ENCODE measurements around the gene JRKL.

JRKL gene

GRCh38 chr11:96389720-96390487 is at the start of gene JRKL, which contains the start of gene CCDC82:
Gene JRKL (plus strand): TSS chr11:96390013. CDS start chr11:96390650, 637 bp downstream.
Gene CCDC82 (minus strand): TSS chr11:96389912. CDS start chr11:96384747, 5,165 bp downstream.
- DNase-seq (ENCODE audit: low read depth in 2 of 2), result peak; percentile 96 to 98

- no peak for DNase-seq (ENCODE audit: low read depth in 2 of 2)
Measured at GRCh38 chr11:96340555-96340885, 49.3 kb upstream of the JRKL start.

DNA sequence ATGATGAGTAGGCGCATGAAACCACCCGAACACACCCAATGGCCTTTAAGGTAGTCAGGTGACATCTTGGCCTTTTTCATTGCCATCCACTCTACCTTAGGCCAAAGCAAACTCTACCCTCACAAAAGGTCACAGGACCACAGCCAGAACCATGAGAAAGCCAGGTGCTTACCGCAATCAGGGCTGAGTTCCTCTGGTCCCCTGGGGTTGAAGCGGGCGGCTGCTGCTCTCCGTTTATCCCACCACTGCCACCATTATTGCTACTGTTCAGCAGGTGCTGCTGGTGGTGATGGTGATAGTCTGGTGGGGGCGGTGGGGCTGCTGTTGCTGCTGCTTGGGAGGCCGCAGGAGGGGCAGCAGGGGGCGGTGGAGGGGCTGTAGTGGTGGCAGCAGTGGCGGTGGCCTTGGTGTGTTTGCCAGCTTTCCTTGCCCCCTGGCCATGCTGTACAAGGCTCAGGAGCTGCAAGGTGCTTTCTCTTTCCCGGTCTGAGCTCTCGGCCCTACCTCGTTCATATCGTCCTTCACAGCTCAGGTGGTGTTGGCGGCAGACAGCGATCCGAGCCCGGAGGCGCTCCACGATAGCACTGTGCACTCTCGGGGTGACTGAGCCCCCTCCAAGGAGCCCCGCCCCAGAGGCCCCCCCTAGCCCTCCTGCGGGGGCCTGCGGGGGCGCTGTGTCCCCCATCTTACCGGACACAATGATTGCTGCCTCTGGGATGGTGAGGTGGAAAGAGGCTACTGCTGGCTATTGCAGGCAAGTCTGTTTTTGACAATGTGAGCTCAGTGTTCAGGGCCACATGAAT is 48.4 kb upstream of the JRKL start:
- peak; percentile 37 to 41 for DNase-seq (ENCODE audit: low read depth in 2 of 2)

GRCh38 chr11:96342014-96342960 is 47.5 kb upstream of the JRKL start:
- no peak for DNase-seq (ENCODE audit: low read depth in 2 of 2)

- DNase-seq (ENCODE audit: low read depth in 2 of 2), result peak; percentile 83 to 89
Measured at GRCh38 chr11:96342961-96343711, 46.7 kb upstream of the JRKL start, which contains the start of gene MAML2. Gene MAML2 (minus strand): TSS chr11:96343195. CDS start chr11:96341895, 1,300 bp downstream.

DNA sequence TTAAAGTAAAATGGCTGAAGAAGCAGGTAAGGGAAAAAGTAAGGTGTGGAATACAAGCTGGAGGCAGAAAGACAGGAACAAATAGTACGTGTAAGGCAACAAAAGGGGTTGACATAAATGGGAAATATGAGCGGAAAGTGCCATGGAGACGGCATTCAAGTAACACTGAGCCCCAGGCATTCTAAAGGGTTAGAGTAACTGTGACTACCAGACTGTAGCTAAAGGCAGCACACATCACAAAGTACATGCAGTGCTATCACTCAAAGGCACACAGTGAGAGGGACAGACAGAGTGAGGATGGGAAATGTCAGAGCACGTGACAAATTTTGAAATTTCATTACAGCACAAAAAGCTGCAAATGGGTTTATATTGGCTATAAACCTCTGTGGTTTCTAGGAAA is 33.0 kb upstream of the JRKL start:
- no peak for DNase-seq (ENCODE audit: low read depth in 2 of 2)

GRCh38 chr11:96357794-96358193 is 32.0 kb upstream of the JRKL start:
- DNase-seq (ENCODE audit: low read depth in 2 of 2), result no peak

- no peak for DNase-seq (ENCODE audit: low read depth in 2 of 2)
Measured at GRCh38 chr11:96358321-96358720, 31.5 kb upstream of the JRKL start.

- DNase-seq (ENCODE audit: low read depth in 2 of 2), result no peak
Measured at GRCh38 chr11:96361778-96362177, 28.0 kb upstream of the JRKL start.

GRCh38 chr11:96365493-96365892 is 24.3 kb upstream of the JRKL start:
- DNase-seq (ENCODE audit: low read depth in 2 of 2), result no peak

GRCh38 chr11:96366024-96366423 is 23.8 kb upstream of the JRKL start:
- no peak for DNase-seq (ENCODE audit: low read depth in 2 of 2)

- DNase-seq (ENCODE audit: low read depth in 2 of 2), result no peak
Measured at GRCh38 chr11:96367342-96367741, 22.5 kb upstream of the JRKL start.

GRCh38 chr11:96373826-96374225 is 16.0 kb upstream of the JRKL start:
- DNase-seq (ENCODE audit: low read depth in 2 of 2), result no peak

GRCh38 chr11:96376796-96377195 is 13.0 kb upstream of the JRKL start:
- no peak for DNase-seq (ENCODE audit: low read depth in 2 of 2)

- no peak for DNase-seq (ENCODE audit: low read depth in 2 of 2)
Measured at GRCh38 chr11:96384156-96384555, 5.7 kb upstream of the JRKL start.

DNA sequence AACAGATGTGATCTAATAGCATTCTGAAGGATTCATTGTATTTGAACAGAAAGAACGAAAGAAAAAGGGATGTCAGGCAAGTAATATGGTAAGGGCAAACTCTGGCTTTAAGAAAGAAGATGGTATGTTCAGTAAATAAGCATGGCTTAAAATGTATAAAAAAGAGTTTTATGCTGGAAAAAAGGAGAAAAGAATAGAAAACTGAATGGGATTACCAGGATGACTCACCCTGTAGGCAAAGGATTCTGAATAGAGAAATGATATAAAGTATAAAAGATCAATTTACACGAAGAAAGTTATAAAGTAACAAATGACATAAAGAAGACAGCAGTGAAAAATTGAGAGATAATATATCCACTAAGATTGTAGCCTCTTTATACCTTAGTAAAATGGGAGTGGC is 4.6 kb upstream of the JRKL start:
- no peak for DNase-seq (ENCODE audit: low read depth in 2 of 2)

DNA sequence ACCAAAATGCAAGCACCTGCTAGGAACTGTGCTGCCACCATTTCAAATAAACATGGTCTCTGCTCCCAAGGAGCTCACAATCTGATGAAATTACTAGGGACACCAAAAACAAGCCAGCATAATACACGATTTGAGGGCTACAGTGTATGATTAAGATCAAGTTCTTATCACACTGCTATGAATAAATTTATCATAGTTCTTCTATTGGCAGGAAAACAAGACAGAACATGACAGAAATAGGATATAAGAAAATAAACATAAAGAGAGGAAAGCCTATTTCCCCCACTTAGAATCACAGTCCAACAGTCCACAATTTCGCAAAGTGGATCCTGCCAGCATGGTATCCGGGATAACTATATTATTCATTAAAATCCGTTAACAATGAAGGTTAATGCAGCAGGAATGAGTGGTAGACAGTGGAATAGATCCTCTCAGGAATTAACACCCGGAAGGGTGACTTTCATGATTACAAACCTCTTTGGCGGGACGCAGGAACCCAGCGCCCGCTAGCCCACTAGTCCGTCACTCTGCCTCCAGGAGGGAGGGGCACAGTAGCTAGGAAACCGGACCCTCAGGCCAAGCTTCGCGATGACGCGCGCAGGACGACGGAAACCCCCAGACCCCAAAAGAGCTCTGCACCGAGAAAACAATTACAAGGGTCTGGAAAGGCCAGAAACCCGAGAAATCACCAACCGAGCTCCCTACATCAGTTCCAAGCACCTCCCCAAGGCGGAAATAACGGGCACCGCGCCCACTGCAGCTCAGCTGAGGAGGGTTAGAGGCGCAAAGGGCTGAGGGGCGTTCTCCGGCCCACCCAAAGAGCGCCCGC is 708 bp upstream of the JRKL start:
- no peak for DNase-seq (ENCODE audit: low read depth in 2 of 2)

- DNase-seq (ENCODE audit: low read depth in 2 of 2), result no peak
Measured at GRCh38 chr11:96390488-96390792, 627 bp downstream of the JRKL start.

DNA sequence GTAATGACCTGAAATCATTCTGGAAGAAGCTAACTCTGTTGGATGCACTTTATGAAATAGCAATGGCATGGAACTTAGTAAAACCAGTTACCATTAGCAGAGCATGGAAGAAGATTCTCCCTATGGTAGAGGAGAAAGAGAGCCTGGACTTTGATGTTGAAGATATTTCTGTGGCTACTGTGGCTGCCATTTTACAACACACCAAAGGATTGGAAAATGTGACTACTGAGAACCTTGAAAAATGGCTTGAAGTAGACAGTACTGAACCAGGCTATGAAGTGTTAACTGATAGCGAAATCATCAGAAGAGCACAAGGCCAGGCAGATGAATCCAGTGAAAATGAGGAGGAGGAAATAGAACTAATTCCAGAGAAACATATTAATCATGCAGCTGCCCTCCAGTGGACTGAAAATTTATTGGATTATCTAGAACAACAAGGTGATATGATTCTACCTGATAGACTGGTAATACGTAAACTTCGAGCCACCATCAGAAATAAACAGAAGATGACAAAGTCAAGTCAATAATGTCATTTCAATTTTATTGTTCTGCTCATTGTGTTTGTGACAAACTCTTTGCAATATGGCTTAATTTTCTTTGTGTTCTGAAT is 2.0 kb downstream of the JRKL start:
- DNase-seq (ENCODE audit: low read depth in 2 of 2), result no peak

GRCh38 chr11:96393753-96394348 is 4.0 kb downstream of the JRKL start:
- DNase-seq (ENCODE audit: low read depth in 2 of 2), result no peak

Measured in stimulated activated CD8-positive, alpha-beta memory T cell treated with anti-CD3 and anti-CD28 coated beads, Interleukin-15, amount 100 ng/mL, for 4 hours (primary cell).